Adrenal gland (tissue), 12 donors: ENCODE data around the gene WDR87. TPM values are rescaled to one million over a fixed set of nuclear protein-coding genes. Genes with fewer than 3 reads are reported as not detected.

Source experiments
- DNase-seq, 7 donors: peaks; one replicate each; pipeline ENCODE4 v3.0.0-alpha.2; 2019 to 2020
- H3K27ac ChIP-seq, 5 donors: fragments of 200-600 bp; sonication (generic) in 4 of 5; 1 replicate in 3 of 5; 2 replicates in 2 of 5; pipeline versions ENCODE4 v1.5.1 to v1.8.0; 2016 to 2020; ENCODE audit warnings: mild to moderate bottlenecking in 1 of 5
- H3K27me3 ChIP-seq: fragments of 200-600 bp; 2 replicates; pipeline ENCODE4 v1.8.0; 2021
- H3K36me3 ChIP-seq, 2 donors: fragments of 200-600 bp; replicated peaks in 1 of 2; 1 replicate in 1 of 2; 2 replicates in 1 of 2; pipeline versions ENCODE4 v1.5.1 to v1.8.0; 2018 to 2022
- H3K4me1 ChIP-seq, 2 donors: fragments of 200-600 bp; replicated peaks in 1 of 2; 1 replicate in 1 of 2; 2 replicates in 1 of 2; pipeline versions ENCODE4 v1.5.1 to v1.8.0; 2018 to 2021
- H3K4me3 ChIP-seq, 4 donors: fragments of 200-600 bp; sonication (generic) in 3 of 4; one replicate each; pipeline ENCODE4 v1.5.1; 2016 to 2018
- H3K9me3 ChIP-seq, 3 donors: fragments of 200-600 bp; sonication (generic) in 1 of 3; replicated peaks in 1 of 3; 1 replicate in 2 of 3; 2 replicates in 1 of 3; pipeline versions ENCODE4 v1.5.1 to v1.8.0; 2016 to 2021
- CTCF ChIP-seq, 6 experiments: fragments of 450-650 bp in 4 of 6; fragments of 200-600 bp in 2 of 6; sonication (generic) in 1 of 6; IDR thresholded peaks; 1 replicate in 5 of 6; 2 replicates in 1 of 6; pipeline versions ENCODE4 v1.5.1 to v1.8.0; 2016 to 2021; ENCODE audit warnings: antibody characterized with exemption in 6 of 6, mild to moderate bottlenecking in 2 of 6, moderate library complexity in 1 of 6
- POLR2A ChIP-seq, 2 donors: fragments of 450-650 bp; IDR thresholded peaks; one replicate each; pipeline ENCODE4 v1.6.1; 2017; ENCODE audit warnings: antibody characterized with exemption in 2 of 2, mild to moderate bottlenecking in 2 of 2, moderate library complexity in 1 of 2
- WGBS, 4 donors: extraction: QIAGEN DNeasy Blood & Tissue Kit in 2 of 4; methylation state at CpG; one replicate each; pipeline versions ENCODE4 v1.1.5 to v1.1.7; 2013 to 2017; 5-methylcytosine and 5-hydroxymethylcytosine counted together
- intact Hi-C, 2 donors: fragments of 100-400 bp; cut with DNase I; formaldehyde crosslinking; loops; one replicate each; pipeline versions ENCODE4 v1.14.1 to v1.15.0; 2022 to 2023
- polyA plus RNA-seq, 3 donors: library from polyadenylated mRNA; stranded (reverse); fragments of 200-250 nt in 2 of 3; fragments of 350-450 nt in 1 of 3; fragmentation: Illumina TruSeq in 1 of 3; extraction: RNeasy Lipid Tissue Mini Kit (QIAGEN cat#74804) in 1 of 3; gene quantifications; one replicate each; pipeline ENCODE4 v1.2.3, GENCODE V29; 2013 to 2014
- total RNA-seq, 9 donors: library from RNA; depleted of rRNA in 4 of 9; stranded (reverse); fragments of >200 nt in 4 of 9; fragments of 120-200 nt in 1 of 9; fragmentation: NEBNext Ultra II Directional in 1 of 9; extraction: Animal tissue kit (Norgen Biotek cat#: 25700) in 1 of 9; gene quantifications; one replicate each; pipeline versions ENCODE4 v1.1.0 to v1.2.4, GENCODE V29; 2013 to 2023
- donor health status: healthy with polysubstance abuse.
- donor health status: Bipolar disorder and iron deficiency.
- donor health status: DM: yes; HTN: yes; CAD: no.
- donor health status: DM: no; HTN: no; CAD: no.
- donor health status: DM: no; HTN: no; CAD: no.
- donor health status: DM: yes; HTN: yes; CAD: no.

The WDR87 gene
- total and polyA plus RNA-seq, 12 donors = under 0.01 to 0.08 TPM; not detected in 10

GRCh38 chr19:37896180-37896579 lies 10.2 kb downstream of the WDR87 start:
- intact Hi-C loops = loop anchor here in 1 of 2 donors (5.0 kb wide), 1 partner anchor 331 kb away; no protein-coding TSS in a partner anchor
- no peak overlapping the region for H3K4me3 ChIP-seq
- 83 to 90% (median 88%) methylated on average over 8 of the region's 8 CpGs for WGBS, 4 donors
- TF ChIP-seq CTCF (IDR thresholded peaks at IDR 0.05) (no peak), POLR2A (IDR thresholded peaks at IDR 0.05) (no peak)
- no peaks in the 10 kb centered on the region for H3K36me3 ChIP-seq
- no peaks in the 10 kb centered on the region for H3K27me3 ChIP-seq
- H3K27ac ChIP-seq = no peak overlapping the region
- DNase-seq = no peak
- peaks cover 0 to 8% of the 10 kb centered on the region in 2 donors for H3K4me1 ChIP-seq
- no peaks in the 10 kb centered on the region for H3K9me3 ChIP-seq

GRCh38 chr19:37893845-37894575 lies 12.4 kb downstream of the WDR87 start:
- no peak for DNase-seq
- H3K4me3 ChIP-seq = no peak overlapping the region
- no peaks in the 10 kb centered on the region for H3K36me3 ChIP-seq
- intact Hi-C loops = no loop called here
- H3K27me3 ChIP-seq = no peaks in the 10 kb centered on the region
- no peak overlapping the region for H3K27ac ChIP-seq
- H3K9me3 ChIP-seq = no peaks in the 10 kb centered on the region
- TF ChIP-seq CTCF (IDR thresholded peaks at IDR 0.05) (no peak), POLR2A (IDR thresholded peaks at IDR 0.05) (no peak)
- H3K4me1 ChIP-seq = peaks cover 0 to 8% of the 10 kb centered on the region in 2 donors
- 84 to 93% (median 91%) methylated on average over 8 to 11 of the region's 11 CpGs for WGBS, 4 donors

- Histone ChIP-seq H3K9me3 (no peaks in the 10 kb centered on the region), H3K27ac (no peak overlapping the region), H3K27me3 (no peaks in the 10 kb centered on the region), H3K4me1 (no peaks in the 10 kb centered on the region), H3K36me3 (no peaks in the 10 kb centered on the region), H3K4me3 (no peak overlapping the region)
- TF ChIP-seq POLR2A (IDR thresholded peaks at IDR 0.05) = no peak
- TF ChIP-seq CTCF (IDR thresholded peaks at IDR 0.05) = no peak
- DNase-seq = no peak
- intact Hi-C loops = no loop called here
- WGBS, 4 donors = 63 to 73% (median 71%) methylated on average over 1 of the region's 1 CpG
These were observed 19.8 kb downstream of the WDR87 start for GRCh38 chr19:37886571-37886970.

- Histone ChIP-seq H3K27me3 (no peaks in the 10 kb centered on the region), H3K4me3 (no peak overlapping the region), H3K4me1 (no peaks in the 10 kb centered on the region), H3K36me3 (no peaks in the 10 kb centered on the region), H3K9me3 (no peaks in the 10 kb centered on the region), H3K27ac (no peak overlapping the region)
- 73 to 89% (median 81%) methylated on average over 1 of the region's 1 CpG for WGBS, 4 donors
- DNase-seq = no peak
- TF ChIP-seq CTCF (IDR thresholded peaks at IDR 0.05) (no peak), POLR2A (IDR thresholded peaks at IDR 0.05) (no peak)
- intact Hi-C loops = no loop called here
These were observed 21.0 kb downstream of the WDR87 start for GRCh38 chr19:37885392-37885791.
